HEK293 (cell line): ENCODE data around the gene ALOX15B.

ENCODE experiments used
- EGR2 ChIP-seq: fragments of 450-650 bp; formaldehyde crosslinking; IDR thresholded peaks from 2 replicates; pipeline ENCODE4 v1.5.1; 2016; ENCODE audit warnings: low read depth, missing biosample characterization, missing genetic modification characterization
- GLI2 ChIP-seq: fragments of 450-650 bp; formaldehyde crosslinking; IDR thresholded peaks from 2 replicates; pipeline ENCODE4; 2017; ENCODE audit warnings: missing biosample characterization, missing genetic modification characterization, low read depth, borderline replicate concordance
- HOXC10 ChIP-seq: sonication (generic); formaldehyde crosslinking; IDR thresholded peaks from 2 replicates; pipeline ENCODE4 v1.8.1; 2023; ENCODE audit warnings: mild to moderate bottlenecking, missing genetic modification reagents
- IKZF3 ChIP-seq: fragments of 450-650 bp; IDR thresholded peaks from 2 replicates; pipeline ENCODE4 v1.5.0; 2018; ENCODE audit warnings: missing biosample characterization, mild to moderate bottlenecking, missing genetic modification characterization, moderate library complexity
- KLF8 ChIP-seq: fragments of 450-650 bp; formaldehyde crosslinking; IDR thresholded peaks from 2 replicates; pipeline ENCODE4 v1.5.1; 2016; ENCODE audit warnings: missing biosample characterization, missing genetic modification characterization
- OVOL3 ChIP-seq: fragments of 450-650 bp; formaldehyde crosslinking; IDR thresholded peaks from 2 replicates; pipeline ENCODE4 v1.5.1; 2016; ENCODE audit warnings: missing biosample characterization, missing genetic modification characterization
- PBX3 ChIP-seq: sonication (generic); formaldehyde crosslinking; IDR thresholded peaks from 2 replicates; pipeline ENCODE4 v1.8.1; 2022; ENCODE audit warnings: mild to moderate bottlenecking, moderate library complexity, missing genetic modification reagents
- SP2 ChIP-seq: fragments of 450-650 bp; formaldehyde crosslinking; IDR thresholded peaks from 2 replicates; pipeline ENCODE4 v1.5.1; 2016; ENCODE audit warnings: missing biosample characterization, missing genetic modification characterization
- YY1 ChIP-seq: fragments of 450-650 bp; formaldehyde crosslinking; IDR thresholded peaks from 2 replicates; pipeline ENCODE4 v1.5.1; 2018; ENCODE audit warnings: missing biosample characterization, missing genetic modification characterization
- ZBTB17 ChIP-seq: fragments of 450-650 bp; formaldehyde crosslinking; IDR thresholded peaks from 2 replicates; pipeline ENCODE4 v1.5.1; 2016; ENCODE audit warnings: missing biosample characterization, missing genetic modification characterization
- ZBTB48 ChIP-seq: fragments of 450-650 bp; formaldehyde crosslinking; IDR thresholded peaks from 2 replicates; pipeline ENCODE4 v1.5.1; 2016; ENCODE audit warnings: missing biosample characterization, missing genetic modification characterization
- ZBTB7A ChIP-seq: fragments of 450-650 bp; formaldehyde crosslinking; IDR thresholded peaks from 2 replicates; pipeline ENCODE4 v1.5.1; 2016; ENCODE audit warnings: low read depth, missing biosample characterization, missing genetic modification characterization
- ZBTB8A ChIP-seq: fragments of 450-650 bp; formaldehyde crosslinking; IDR thresholded peaks from 2 replicates; pipeline ENCODE4 v1.5.1; 2016; ENCODE audit warnings: missing biosample characterization, missing genetic modification characterization
- ZFP69B ChIP-seq: fragments of 450-650 bp; formaldehyde crosslinking; IDR thresholded peaks from 2 replicates; pipeline ENCODE4 v1.5.1; 2016; ENCODE audit warnings: missing biosample characterization, missing genetic modification characterization
- ZNF10 ChIP-seq: fragments of 450-650 bp; formaldehyde crosslinking; IDR thresholded peaks from 2 replicates; pipeline ENCODE4 v1.5.1; 2017; ENCODE audit warnings: missing biosample characterization, missing genetic modification characterization
- ZNF214 ChIP-seq: fragments of 450-650 bp; formaldehyde crosslinking; IDR thresholded peaks from 2 replicates; pipeline ENCODE4 v1.5.1; 2017; ENCODE audit warnings: missing biosample characterization, mild to moderate bottlenecking, missing genetic modification characterization, borderline replicate concordance
- ZNF221 ChIP-seq: fragments of 450-650 bp; formaldehyde crosslinking; IDR thresholded peaks from 2 replicates; pipeline ENCODE4 v1.5.1; 2017; ENCODE audit warnings: missing biosample characterization, missing genetic modification characterization, borderline replicate concordance
- ZNF24 ChIP-seq: fragments of 450-650 bp; formaldehyde crosslinking; IDR thresholded peaks from 2 replicates; pipeline ENCODE4 v1.5.1; 2016; ENCODE audit warnings: missing biosample characterization, missing genetic modification characterization
- ZNF341 ChIP-seq: fragments of 450-650 bp; formaldehyde crosslinking; IDR thresholded peaks from 2 replicates; pipeline ENCODE4; 2016; ENCODE audit warnings: low read depth, missing biosample characterization, missing genetic modification characterization
- ZNF394 ChIP-seq: fragments of 450-650 bp; formaldehyde crosslinking; IDR thresholded peaks from 2 replicates; pipeline ENCODE4 v1.5.1; 2016; ENCODE audit warnings: missing biosample characterization, missing genetic modification characterization, mild to moderate bottlenecking, moderate library complexity, borderline replicate concordance
- ZNF423 ChIP-seq: fragments of 450-650 bp; formaldehyde crosslinking; IDR thresholded peaks from 2 replicates; pipeline ENCODE4 v1.5.1; 2016; ENCODE audit warnings: missing biosample characterization, missing genetic modification characterization
- ZNF623 ChIP-seq: fragments of 450-650 bp; formaldehyde crosslinking; IDR thresholded peaks from 2 replicates; pipeline ENCODE4 v1.5.1; 2016; ENCODE audit warnings: missing biosample characterization, missing genetic modification characterization
- ZNF654 ChIP-seq: fragments of 450-650 bp; formaldehyde crosslinking; IDR thresholded peaks from 2 replicates; pipeline ENCODE4 v1.5.1; 2016; ENCODE audit warnings: low read depth, missing biosample characterization, missing genetic modification characterization
- ZNF660 ChIP-seq: fragments of 450-650 bp; IDR thresholded peaks from 2 replicates; pipeline ENCODE4 v1.5.1; 2018; ENCODE audit warnings: missing biosample characterization, mild to moderate bottlenecking, missing genetic modification characterization
- ZNF843 ChIP-seq: fragments of 450-650 bp; formaldehyde crosslinking; IDR thresholded peaks from 2 replicates; pipeline ENCODE4 v1.5.1; 2016; ENCODE audit warnings: missing biosample characterization, missing genetic modification characterization
- TF ChIP-seq, protein P1 (sequence below): fragments of 450-650 bp; formaldehyde crosslinking; IDR thresholded peaks from 2 replicates; pipeline ENCODE4 v1.5.1; 2016; ENCODE audit warnings: missing biosample characterization, missing genetic modification characterization
- TF ChIP-seq, protein P2 (sequence below): fragments of 450-650 bp; formaldehyde crosslinking; IDR thresholded peaks from 2 replicates; pipeline ENCODE4 v1.5.1; 2016; ENCODE audit warnings: missing biosample characterization, missing genetic modification characterization
- TF ChIP-seq, protein P3 (sequence below): fragments of 450-650 bp; formaldehyde crosslinking; IDR thresholded peaks from 2 replicates; pipeline ENCODE4 v1.5.1; 2016; ENCODE audit warnings: missing biosample characterization, missing genetic modification characterization
- TF ChIP-seq, protein P4 (sequence below): fragments of 450-650 bp; formaldehyde crosslinking; conservative IDR thresholded peaks from 2 replicates; pipeline ENCODE4 v1.5.1; 2016; ENCODE audit warnings: low read depth, missing biosample characterization, missing genetic modification characterization

The ALOX15B gene

DNA sequence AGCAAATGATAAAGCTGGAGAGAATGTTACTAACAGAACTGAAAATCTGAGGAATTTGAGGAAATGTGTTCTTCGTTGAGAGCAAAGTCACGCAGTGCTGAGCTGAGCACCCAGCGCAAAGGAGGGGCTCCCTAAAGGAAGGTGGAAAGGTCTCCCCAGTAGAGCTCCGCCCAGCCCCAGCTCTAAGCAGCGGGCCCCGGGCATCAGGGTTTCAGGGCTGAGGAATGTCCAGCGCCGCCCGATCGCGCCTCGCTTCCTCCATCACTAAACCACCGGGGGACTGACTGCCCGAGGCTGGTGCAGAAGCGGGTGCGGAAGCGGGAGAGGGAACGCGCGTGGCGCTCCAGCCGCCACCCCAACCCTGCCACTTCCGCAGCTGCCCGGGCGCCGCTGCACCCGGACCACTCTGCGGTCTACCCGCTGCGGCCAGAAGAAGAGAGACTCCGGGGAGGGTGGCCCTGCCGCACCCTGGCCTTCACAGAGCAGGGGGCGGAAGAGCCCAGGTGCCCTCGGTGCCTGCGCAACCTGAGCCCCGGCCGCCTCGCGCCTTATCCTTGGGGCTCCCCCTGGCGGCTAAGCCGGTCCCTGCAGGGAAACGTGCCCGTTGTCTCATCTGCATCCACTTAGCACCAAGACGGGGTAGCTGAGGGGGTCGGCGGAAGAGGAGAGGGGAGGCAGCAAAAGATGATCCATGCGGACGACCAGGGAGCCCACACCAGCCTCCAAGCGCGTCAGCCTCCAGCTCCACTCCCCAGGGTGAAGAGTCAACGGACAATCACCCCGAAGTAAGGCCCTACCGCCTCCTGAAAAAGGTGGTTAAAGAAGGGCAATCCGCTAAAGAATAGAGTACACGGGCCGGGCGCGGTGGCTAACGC, 48.8 kb upstream of the ALOX15B start (continued):
- 0 out of 2 replicates have a peak, but pooled peaks have one; percentile 12 for TF ChIP-seq SP2 (tag by site-specific recombination)
- peak; percentile 35; the same call in 1 of the 2 replicates for TF ChIP-seq YY1
- TF ChIP-seq, protein P1, sequence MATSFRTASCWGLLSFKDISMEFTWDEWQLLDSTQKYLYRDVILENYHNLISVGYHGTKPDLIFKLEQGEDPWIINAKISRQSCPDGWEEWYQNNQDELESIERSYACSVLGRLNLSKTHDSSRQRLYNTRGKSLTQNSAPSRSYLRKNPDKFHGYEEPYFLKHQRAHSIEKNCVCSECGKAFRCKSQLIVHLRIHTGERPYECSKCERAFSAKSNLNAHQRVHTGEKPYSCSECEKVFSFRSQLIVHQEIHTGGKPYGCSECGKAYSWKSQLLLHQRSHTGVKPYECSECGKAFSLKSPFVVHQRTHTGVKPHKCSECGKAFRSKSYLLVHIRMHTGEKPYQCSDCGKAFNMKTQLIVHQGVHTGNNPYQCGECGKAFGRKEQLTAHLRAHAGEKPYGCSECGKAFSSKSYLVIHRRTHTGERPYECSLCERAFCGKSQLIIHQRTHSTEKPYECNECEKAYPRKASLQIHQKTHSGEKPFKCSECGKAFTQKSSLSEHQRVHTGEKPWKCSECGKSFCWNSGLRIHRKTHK (tag by site-specific recombination), result no peak
- TF ChIP-seq ZNF221 (tag by site-specific recombination), result no peak
- peak; percentile 99 for TF ChIP-seq ZBTB8A (tag by site-specific recombination)
- TF ChIP-seq, protein P2, sequence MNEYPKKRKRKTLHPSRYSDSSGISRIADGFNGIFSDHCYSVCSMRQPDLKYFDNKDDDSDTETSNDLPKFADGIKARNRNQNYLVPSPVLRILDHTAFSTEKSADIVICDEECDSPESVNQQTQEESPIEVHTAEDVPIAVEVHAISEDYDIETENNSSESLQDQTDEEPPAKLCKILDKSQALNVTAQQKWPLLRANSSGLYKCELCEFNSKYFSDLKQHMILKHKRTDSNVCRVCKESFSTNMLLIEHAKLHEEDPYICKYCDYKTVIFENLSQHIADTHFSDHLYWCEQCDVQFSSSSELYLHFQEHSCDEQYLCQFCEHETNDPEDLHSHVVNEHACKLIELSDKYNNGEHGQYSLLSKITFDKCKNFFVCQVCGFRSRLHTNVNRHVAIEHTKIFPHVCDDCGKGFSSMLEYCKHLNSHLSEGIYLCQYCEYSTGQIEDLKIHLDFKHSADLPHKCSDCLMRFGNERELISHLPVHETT (tag by site-specific recombination), result peak; percentile 47; the same call in 1 of the 2 replicates
- peak; percentile 87 for TF ChIP-seq ZBTB17 (tag by site-specific recombination)
- TF ChIP-seq, protein P3, sequence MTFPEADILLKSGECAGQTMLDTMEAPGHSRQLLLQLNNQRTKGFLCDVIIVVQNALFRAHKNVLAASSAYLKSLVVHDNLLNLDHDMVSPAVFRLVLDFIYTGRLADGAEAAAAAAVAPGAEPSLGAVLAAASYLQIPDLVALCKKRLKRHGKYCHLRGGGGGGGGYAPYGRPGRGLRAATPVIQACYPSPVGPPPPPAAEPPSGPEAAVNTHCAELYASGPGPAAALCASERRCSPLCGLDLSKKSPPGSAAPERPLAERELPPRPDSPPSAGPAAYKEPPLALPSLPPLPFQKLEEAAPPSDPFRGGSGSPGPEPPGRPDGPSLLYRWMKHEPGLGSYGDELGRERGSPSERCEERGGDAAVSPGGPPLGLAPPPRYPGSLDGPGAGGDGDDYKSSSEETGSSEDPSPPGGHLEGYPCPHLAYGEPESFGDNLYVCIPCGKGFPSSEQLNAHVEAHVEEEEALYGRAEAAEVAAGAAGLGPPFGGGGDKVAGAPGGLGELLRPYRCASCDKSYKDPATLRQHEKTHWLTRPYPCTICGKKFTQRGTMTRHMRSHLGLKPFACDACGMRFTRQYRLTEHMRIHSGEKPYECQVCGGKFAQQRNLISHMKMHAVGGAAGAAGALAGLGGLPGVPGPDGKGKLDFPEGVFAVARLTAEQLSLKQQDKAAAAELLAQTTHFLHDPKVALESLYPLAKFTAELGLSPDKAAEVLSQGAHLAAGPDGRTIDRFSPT (tag by site-specific recombination), result peak; percentile 97
- TF ChIP-seq ZFP69B, result peak; percentile 37; the same call in 1 of the 2 replicates
- peak; percentile 60; the same call in 1 of the 2 replicates for TF ChIP-seq ZNF394 (tag by site-specific recombination)
- TF ChIP-seq HOXC10 (CRISPR knock-in tag), result no peak
- no peak for TF ChIP-seq GLI2 (tag by site-specific recombination)
- TF ChIP-seq PBX3, result 0 out of 2 replicates have a peak, but pooled peaks have one; percentile 53
- peak; percentile 39 for TF ChIP-seq ZNF654 (tag by site-specific recombination)
- peak; percentile 74; the same call in 1 of the 2 replicates for TF ChIP-seq ZBTB7A
- TF ChIP-seq ZNF10 (tag by site-specific recombination), result peak; percentile 54
- peak; percentile 72 for TF ChIP-seq ZNF660
- no peak for TF ChIP-seq ZNF623
- peak; percentile 83 for TF ChIP-seq ZNF423
- no peak for TF ChIP-seq ZNF214 (tag by site-specific recombination)
- no peak for TF ChIP-seq ZNF24 (tag by site-specific recombination)
- peak; percentile 95 for TF ChIP-seq ZNF341 (tag by site-specific recombination)
- TF ChIP-seq ZBTB48 (tag by site-specific recombination), result peak; percentile 88
- TF ChIP-seq IKZF3 (tag by site-specific recombination), result peak; percentile 33; the same call in 1 of the 2 replicates
- TF ChIP-seq OVOL3 (tag by site-specific recombination), result no peak
- TF ChIP-seq, protein P4, sequence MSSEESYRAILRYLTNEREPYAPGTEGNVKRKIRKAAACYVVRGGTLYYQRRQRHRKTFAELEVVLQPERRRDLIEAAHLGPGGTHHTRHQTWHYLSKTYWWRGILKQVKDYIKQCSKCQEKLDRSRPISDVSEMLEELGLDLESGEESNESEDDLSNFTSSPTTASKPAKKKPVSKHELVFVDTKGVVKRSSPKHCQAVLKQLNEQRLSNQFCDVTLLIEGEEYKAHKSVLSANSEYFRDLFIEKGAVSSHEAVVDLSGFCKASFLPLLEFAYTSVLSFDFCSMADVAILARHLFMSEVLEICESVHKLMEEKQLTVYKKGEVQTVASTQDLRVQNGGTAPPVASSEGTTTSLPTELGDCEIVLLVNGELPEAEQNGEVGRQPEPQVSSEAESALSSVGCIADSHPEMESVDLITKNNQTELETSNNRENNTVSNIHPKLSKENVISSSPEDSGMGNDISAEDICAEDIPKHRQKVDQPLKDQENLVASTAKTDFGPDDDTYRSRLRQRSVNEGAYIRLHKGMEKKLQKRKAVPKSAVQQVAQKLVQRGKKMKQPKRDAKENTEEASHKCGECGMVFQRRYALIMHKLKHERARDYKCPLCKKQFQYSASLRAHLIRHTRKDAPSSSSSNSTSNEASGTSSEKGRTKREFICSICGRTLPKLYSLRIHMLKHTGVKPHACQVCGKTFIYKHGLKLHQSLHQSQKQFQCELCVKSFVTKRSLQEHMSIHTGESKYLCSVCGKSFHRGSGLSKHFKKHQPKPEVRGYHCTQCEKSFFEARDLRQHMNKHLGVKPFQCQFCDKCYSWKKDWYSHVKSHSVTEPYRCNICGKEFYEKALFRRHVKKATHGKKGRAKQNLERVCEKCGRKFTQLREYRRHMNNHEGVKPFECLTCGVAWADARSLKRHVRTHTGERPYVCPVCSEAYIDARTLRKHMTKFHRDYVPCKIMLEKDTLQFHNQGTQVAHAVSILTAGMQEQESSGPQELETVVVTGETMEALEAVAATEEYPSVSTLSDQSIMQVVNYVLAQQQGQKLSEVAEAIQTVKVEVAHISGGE (tag by site-specific recombination), result peak; percentile 75
- TF ChIP-seq EGR2 (tag by site-specific recombination), result no peak
- TF ChIP-seq KLF8 (tag by site-specific recombination), result peak; percentile 43; the same call in 1 of the 2 replicates
- TF ChIP-seq ZNF843, result peak; percentile 31; the same call in 1 of the 2 replicates
